ENCODE results near the gene CAPZA1.
A peak's percentile ranks its signal among the peaks of the same experiment; 100 is the strongest.
"Not testable (repeated sequence)": the region's sequence is repeated elsewhere in the genome, so short reads cannot be mapped to it uniquely, and the experiment has no call there.

Gene CAPZA1

DNA sequence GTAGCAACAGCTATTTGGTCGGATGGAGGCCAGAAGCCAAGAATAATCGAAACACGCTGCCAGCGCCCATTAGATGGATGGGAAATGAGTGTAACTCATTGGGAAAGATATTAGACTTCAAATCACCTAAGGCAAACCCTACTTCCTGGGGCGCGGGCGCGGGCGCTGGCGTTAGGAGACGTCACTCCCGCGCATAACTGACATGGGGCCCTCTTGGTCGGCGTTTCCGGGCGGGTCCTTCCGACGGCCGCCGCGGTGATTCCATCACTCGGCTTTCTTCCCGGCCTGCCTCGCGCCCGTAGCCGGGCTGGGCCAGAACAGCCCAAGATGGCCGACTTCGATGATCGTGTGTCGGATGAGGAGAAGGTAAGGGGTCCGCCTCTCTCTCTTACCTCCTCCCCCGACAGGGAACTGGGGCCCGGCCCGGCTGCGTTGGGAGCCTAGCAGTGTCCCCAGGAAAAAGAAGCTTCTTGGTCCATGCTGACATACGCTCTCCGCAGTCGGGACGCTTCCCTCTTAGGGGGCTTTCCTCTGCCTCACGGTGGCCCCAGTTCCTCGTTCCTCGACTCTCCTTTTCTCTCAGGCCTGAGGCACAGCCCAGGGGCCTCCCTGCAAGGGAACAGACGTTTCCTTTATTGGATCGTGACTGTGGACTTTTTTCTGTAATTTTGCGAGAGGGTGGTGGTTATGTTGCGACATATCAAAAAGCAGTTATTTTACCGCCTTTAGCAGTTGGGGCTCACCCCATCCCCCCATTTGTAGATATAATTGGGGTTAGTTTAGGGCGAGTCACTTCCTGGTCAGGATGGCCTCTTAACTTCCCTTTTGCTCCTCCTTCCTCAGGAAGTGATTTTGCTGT is at the start of gene CAPZA1:
TSS of gene CAPZA1 (plus strand) at position 315 of the 859 bp plus-strand sequence. CDS start at position 328, 13 bp downstream.
- DNase-seq (ENCODE audit: low spot score) = peak; percentile 84

DNA sequence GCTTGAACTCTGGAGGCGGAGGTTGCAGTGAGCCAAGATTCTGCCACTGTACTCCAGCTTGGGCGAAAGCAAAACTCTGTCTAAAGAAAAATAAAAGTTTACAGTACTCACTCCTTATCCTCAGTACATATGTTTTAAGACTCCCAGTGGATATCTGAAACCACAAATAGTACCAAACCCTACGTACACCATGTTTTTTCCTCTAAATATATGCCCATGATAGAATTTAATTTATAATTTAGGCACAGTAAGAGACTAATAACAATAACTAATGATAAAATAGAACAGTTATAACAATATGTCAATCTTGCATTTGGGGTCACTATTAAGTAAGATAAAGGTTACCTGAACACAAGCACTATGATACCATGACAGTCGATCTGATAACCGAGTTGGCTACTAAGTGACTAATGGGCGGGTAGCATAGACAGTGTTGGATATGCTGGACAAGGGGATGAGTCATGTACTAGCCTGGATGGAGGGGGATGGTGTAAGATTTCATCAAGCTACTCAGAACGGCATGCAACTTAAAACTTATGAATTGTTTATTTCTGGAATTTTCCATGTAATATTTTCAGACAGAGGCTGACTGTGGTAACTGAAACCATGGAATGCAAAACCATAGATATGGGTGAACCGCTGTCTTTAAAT is 44.4 kb upstream of the CAPZA1 start:
- DNase-seq (ENCODE audit: low spot score) = peak; percentile 13

DNA sequence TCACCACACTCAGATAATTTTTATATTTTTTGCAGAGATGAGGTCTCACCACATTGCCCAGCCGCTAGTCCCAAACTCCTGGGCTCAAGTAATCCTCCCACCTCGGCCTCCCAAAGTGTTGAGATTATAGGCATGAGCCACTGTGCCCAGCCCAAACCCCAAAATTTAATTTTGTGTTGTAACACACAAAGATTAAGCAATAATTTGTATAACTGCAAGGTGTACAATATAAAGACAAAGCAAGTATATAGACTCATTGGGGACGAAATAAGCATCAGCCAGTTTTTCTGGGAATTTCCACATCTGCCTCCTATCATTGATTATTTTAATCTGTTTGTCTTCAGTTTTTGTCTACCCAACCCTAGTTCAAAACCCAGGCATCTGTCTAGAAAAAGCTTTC is 43.4 kb upstream of the CAPZA1 start:
- DNase-seq (ENCODE audit: low spot score) = no peak

DNA sequence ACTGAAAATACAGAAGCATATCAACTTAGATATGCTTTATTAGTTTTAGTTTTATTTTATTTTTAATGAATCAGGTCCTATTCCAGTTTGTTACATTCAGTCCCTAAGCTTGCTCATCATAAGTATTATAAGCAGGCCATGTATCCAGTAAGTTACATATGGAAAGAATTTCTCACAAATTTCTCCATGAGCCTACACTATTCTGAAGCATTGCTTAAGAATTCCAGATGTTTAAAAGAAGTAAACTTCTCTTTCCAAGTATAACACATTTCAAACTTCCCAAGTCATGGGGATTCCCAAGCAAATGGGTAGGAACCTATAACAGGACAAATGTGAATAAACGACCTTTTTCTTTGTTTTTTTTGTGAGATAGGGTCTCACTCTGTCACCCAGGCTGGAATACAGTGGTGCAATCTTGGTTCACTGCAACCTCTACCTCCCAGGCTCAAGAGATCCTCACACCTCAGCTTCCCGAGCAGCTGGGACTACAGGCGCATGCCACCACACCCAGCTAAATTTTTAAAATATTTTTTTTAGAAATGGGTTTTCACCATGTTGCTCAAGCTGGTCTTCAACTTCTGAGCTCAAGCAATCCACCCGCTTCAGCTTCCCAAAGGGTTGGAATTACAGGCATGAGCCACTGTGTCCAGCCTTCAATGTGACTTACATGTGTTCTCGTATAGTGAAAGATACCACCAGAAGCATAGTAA is 39.7 kb upstream of the CAPZA1 start:
- DNase-seq (ENCODE audit: low spot score) = no peak

DNA sequence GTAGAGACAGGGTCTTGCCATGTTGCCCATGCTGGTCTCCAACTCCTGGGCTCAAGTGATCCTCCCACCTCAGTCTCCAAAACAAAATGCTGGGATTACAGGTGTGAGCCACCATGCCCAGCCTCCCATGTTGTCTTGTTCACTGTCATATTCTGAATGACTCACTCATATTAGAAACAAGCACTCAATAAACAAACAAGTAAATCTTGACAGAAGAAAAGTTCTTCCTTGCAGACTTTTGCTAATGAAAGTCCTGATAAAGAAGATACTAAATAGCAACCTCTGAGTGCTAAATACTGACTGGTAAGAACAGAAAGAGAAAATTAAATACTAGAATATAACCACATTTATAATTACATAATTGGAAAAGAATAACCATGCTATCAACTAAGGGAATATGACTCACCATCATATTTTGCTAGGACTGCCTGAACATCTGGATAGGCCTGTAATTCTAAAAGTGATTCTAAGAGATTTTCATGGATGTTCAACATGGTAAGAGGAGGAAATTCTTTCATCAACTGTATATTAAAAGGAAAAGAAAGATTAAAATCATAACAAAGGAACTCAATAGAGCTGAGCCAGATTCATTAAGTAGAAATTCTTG is 37.9 kb upstream of the CAPZA1 start:
- no peak for DNase-seq (ENCODE audit: low spot score)

DNA sequence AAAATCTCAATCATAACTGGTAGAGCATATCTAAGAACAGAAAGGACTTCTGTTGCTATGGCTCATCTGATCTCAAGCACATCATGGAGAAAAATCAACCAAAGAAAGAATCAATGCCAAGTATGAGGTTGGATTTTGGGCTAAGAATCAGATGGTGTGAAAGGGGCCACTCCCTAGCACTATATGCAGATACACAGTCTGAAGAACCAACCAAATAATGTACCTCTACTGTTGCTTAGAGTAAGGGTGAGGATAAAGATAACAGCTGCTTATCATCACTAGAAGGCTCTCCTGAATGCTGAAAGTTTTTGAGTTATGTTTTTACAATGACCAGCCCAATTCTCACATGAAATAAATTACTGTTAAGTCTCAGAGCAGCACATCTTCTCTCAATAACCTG is 36.3 kb upstream of the CAPZA1 start:
- no peak for DNase-seq (ENCODE audit: low spot score)

DNA sequence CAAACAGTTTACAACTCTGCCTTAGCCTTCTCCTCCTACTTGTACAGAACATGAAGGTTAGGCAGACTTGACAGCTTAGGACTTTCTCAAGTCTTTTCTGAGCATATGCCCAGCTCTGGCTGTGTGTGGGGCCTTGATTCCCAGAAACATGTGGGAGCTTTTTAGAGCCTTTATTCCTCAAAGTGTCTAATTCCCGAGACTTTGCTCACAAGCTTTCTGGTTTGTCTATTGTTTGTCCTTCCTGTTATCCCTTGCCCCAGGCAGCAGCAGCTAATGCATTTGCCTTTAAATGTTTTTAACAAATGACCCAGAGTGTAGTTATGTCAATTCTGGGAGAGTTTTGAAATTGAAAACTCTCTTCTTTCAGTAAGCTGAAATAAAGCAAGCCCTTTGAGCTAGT is 29.9 kb upstream of the CAPZA1 start:
- peak; percentile 0 for DNase-seq (ENCODE audit: low spot score)

- DNase-seq (ENCODE audit: low spot score) = no peak
These were observed 25.3 kb upstream of the CAPZA1 start for GRCh38 chr1:112594208-112594876.

GRCh38 chr1:112599477-112599876 is 20.2 kb upstream of the CAPZA1 start:
- DNase-seq (ENCODE audit: low spot score) = no peak

GRCh38 chr1:112603012-112603411 is 16.6 kb upstream of the CAPZA1 start:
- no peak for DNase-seq (ENCODE audit: low spot score)

DNA sequence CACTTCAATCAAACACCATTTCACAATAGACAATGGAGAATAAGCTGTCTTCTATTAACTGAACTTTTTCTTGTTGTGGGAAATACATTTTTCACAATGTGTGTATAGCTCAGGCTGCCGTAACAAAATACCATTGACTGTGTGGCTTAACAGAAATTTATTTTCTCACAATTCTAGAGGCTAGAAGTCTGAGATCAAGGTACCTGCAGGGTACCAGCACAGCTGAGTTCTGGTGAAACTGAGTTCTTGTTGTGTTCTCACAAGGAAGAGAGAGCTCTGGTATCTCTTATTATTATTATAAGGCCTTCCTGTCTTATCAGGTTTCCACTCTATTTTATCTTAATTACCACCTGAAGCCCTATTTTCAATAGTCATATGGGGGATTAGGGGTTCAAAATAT is 16.1 kb upstream of the CAPZA1 start:
- DNase-seq (ENCODE audit: low spot score) = no peak

DNA sequence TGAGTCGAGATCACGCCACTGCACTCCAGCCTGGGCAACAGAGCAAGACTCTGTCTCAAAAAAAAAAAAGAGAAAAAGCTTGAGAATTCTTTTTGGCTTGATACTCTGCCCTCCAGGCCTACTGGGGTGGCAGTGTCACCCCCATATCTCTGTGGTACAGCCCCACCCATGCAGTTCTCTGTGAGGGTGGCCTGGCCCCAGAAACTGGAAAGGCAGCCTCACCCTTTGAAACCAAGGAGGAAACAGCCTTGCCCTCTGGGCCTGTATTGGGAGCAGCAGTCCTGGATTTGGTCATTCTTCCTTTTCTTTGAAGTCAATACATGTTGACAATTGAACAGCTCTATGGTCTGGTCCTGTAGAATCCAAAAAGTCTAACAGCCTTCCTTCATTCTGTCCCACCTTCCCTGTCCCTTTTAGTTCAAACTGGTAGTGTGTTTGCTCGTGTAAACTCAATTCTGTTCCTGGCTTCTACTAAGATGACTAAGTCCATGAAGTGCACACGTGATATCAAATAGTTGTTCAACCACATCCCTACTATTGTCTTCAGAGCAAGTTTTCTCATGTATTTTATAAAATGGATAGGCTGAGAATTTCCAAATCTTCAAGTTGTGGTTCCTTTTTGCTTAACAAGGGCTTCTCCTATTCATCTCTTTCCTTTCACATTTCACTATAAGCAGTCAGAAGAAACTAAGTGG is 13.9 kb upstream of the CAPZA1 start:
- DNase-seq (ENCODE audit: low spot score) = no peak

GRCh38 chr1:112614460-112615065 is 5.1 kb upstream of the CAPZA1 start:
- DNase-seq (ENCODE audit: low spot score) = no peak

- no peak for DNase-seq (ENCODE audit: low spot score)
These were observed 1.4 kb upstream of the CAPZA1 start for GRCh38 chr1:112618114-112618720.

DNA sequence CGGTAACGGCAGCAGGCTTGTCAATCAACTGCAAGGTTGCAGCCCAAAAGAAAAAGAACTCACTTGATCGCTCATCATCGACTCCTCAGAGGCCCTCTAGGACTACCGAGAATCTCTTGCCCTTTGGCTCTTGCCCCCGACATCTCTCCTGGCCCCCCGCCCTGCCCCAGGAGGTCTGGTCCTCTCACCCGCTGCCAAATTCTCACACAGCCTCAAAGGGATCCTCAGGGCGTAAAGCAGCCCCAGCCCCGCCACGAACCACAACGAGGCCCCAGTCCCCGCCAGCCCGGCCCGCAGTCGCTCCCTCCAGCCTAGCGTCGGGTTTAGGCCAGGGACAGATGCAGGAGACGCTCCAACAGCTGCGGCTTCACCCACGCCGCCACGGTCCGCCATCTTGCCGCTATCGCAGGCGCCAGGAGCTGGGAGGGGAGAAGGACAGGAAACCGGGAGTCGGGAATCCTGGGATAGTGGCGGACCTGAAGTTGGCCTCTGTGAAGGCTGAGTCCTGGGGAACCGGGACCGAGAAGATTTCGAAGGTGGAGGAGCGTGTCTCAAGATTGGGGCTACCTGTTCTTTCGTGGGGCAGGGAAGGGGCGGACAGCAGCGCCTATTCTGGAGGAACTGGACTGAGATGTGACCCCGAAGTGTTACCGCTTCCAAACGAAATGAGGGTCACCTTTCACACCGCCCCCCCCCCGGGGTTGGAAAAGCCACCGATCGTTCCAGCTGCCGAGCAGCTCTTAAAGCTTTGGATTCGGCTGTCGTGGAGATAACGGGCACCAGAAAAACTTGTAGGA is 713 bp upstream of the CAPZA1 start, which contains the start of gene ST7L:
TSS of gene ST7L (minus strand) at position 421 of the 797 bp plus-strand sequence. CDS start at position 393, 28 bp downstream.
- no peak for DNase-seq (ENCODE audit: low spot score)

- DNase-seq (ENCODE audit: low spot score) = no peak
These were observed 704 bp downstream of the CAPZA1 start for GRCh38 chr1:112620377-112620695.

- not testable (repeated sequence) for DNase-seq (ENCODE audit: low spot score)
These were observed 4.9 kb downstream of the CAPZA1 start for GRCh38 chr1:112624493-112624892.

DNA sequence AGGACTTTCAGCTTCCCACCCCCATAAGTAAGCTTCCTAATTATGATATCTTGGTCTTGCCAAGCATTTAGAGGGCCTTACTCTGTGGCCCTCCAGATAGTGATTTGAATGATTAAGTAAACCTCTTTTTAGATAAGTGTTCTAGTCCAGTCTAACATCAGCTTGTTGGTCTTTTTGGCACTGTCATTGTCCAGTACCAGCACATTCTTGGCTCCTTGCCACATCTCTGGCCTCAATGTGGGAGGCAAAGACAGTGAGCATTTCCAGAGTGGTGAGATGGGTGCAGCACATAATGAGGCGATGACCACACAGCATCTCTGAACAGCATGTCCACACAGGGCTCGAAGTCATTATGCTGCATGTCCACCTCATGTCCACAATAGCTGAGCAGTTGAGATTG is 6.1 kb downstream of the CAPZA1 start:
- no peak for DNase-seq (ENCODE audit: low spot score)

DNA sequence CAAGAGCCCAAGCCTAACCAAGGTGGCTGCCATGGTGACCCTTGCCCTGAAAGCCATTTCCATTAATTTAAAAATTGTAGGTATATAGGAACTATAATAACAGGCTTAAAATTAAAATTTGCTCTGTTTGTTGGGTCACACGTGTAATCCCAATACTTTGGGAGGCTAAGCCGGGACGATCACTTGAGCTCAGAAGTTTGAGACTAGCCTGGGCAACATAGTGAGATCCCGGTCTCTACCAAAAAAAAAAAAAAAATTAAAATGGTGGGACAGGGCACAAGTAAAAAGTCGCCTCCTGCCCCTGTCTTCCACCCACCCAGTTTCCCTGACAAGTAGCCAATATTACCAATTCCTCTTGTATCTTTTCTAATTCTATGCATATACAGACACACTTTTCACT is 6.6 kb downstream of the CAPZA1 start:
- no peak for DNase-seq (ENCODE audit: low spot score)

DNA sequence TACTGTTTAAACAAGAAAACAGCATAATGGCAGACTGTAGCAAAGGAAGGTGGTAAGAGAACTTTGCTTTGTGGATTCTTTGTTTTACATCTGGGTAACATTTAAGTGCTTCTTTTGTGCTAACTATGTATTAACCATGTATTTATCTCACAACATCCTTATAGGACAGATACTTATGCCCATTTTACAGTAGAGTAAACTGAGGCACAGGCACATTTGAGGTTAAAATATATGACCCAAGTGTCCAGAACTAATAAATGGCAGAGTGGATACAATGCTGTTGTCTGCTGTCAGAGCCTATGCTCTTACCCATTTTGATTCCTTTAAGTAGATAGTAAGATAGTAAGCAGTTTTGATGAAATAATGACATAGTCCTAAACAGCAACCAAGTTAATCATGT is 7.3 kb downstream of the CAPZA1 start:
- no peak for DNase-seq (ENCODE audit: low spot score)

Measured in COLO829 (cell line).